B cell (primary cell): ENCODE measurements around the gene HADH. TPM values are rescaled to one million over a fixed set of nuclear protein-coding genes. Genes with fewer than 3 reads are reported as not detected.

Experiments
- ATAC-seq: fragments of 200-7000 bp; cut with Tn5 transposase; one replicate; pipeline ENCODE4 v1.10.0; 2021; ENCODE audit warnings: low read depth, mild to moderate bottlenecking, moderate number of reproducible peaks, moderate library complexity
- CTCF ChIA-PET: fragments of 350-600 bp; sonication (Branson Sonifier 250); formaldehyde crosslinking; loops from one replicate; lab custom pipeline; 2021; ENCODE audit warnings: antibody characterized with exemption, inconsistent platforms; lab: Charles Lee
- POLR2A ChIA-PET: fragments of 350-600 bp; sonication (Branson Sonifier 250); formaldehyde crosslinking; loops from one replicate; lab custom pipeline; 2021; ENCODE audit warnings: antibody characterized with exemption; lab: Charles Lee
- DNase-seq: peaks from one replicate; pipeline ENCODE4 v3.0.0; 2013
- H2AFZ ChIP-seq: 2 replicates; pipeline ENCODE4 v1.6.1; 2012; ENCODE audit warnings: mild to moderate bottlenecking, low read depth, low read length; ENCODE audit not compliant: insufficient read depth, poor library complexity, severe bottlenecking
- H3K27ac ChIP-seq, 2 donors: 1 replicate in 1 of 2; 2 replicates in 1 of 2; pipeline ENCODE4 v1.5.1; 2012 to 2013; ENCODE audit warnings: low read length in 2 of 2, mild to moderate bottlenecking in 2 of 2, moderate library complexity in 1 of 2
- H3K27me3 ChIP-seq, 4 experiments: fragments of 200-600 bp in 1 of 4; sonication (generic) in 1 of 4; replicated peaks in 1 of 4; 1 replicate in 2 of 4; 2 replicates in 2 of 4; pipeline versions ENCODE4 v1.6.1 to v1.7.0; 2013 to 2016; ENCODE audit warnings: low read length in 3 of 4, mild to moderate bottlenecking in 2 of 4, mixed read lengths in 1 of 4, moderate library complexity in 1 of 4; ENCODE audit not compliant: insufficient read depth in 4 of 4, control insufficient read depth in 3 of 4; ENCODE audit errors: control extremely low read depth in 1 of 4
- H3K36me3 ChIP-seq, 2 experiments: replicated peaks in 1 of 2; 1 replicate in 1 of 2; 2 replicates in 1 of 2; pipeline versions ENCODE4 v1.6.1 to v1.7.1; 2013; ENCODE audit warnings: low read length in 1 of 2; ENCODE audit not compliant: insufficient read depth in 2 of 2, control insufficient read depth in 1 of 2; ENCODE audit errors: control extremely low read depth in 1 of 2, extremely low read depth in 1 of 2
- H3K4me1 ChIP-seq, 2 donors: fragments of 200-600 bp in 1 of 2; sonication (generic) in 1 of 2; 1 replicate in 1 of 2; 2 replicates in 1 of 2; pipeline versions ENCODE4 v1.5.1 to v1.6.1; 2013 to 2017; ENCODE audit warnings: low read length in 2 of 2; ENCODE audit not compliant: control insufficient read depth in 2 of 2, insufficient read depth in 2 of 2
- H3K4me2 ChIP-seq: replicated peaks from 2 replicates; pipeline ENCODE3; 2012; ENCODE audit warnings: mild to moderate bottlenecking, low read depth, low read length; ENCODE audit not compliant: poor library complexity, severe bottlenecking
- H3K4me3 ChIP-seq, 5 experiments: fragments of 200-600 bp in 1 of 5; sonication (generic) in 1 of 5; 1 replicate in 3 of 5; 2 replicates in 2 of 5; pipeline versions ENCODE4 v1.5.1 to v1.7.0; 2011 to 2016; ENCODE audit warnings: low read length in 4 of 5, mild to moderate bottlenecking in 4 of 5, low read depth in 2 of 5, control low read depth in 1 of 5, moderate library complexity in 1 of 5; ENCODE audit not compliant: insufficient read depth in 1 of 5; ENCODE audit errors: control extremely low read depth in 1 of 5, extremely low read depth in 1 of 5
- H3K79me2 ChIP-seq: fragments of 200-600 bp; sonication (generic); one replicate; pipeline ENCODE4 v1.6.0; 2016; ENCODE audit warnings: low read length; ENCODE audit not compliant: control insufficient read depth, insufficient read depth
- H3K9ac ChIP-seq: fragments of 200-600 bp; sonication (generic); 2 replicates; pipeline ENCODE4 v1.6.1; 2017; ENCODE audit warnings: mild to moderate bottlenecking, low read length, moderate library complexity
- H3K9me3 ChIP-seq, 3 donors: one replicate each; pipeline versions ENCODE4 v1.6.1 to v1.7.1; 2013; ENCODE audit warnings: low read length in 2 of 3; ENCODE audit not compliant: control insufficient read depth in 2 of 3, insufficient read depth in 1 of 3; ENCODE audit errors: control extremely low read depth in 1 of 3
- H4K20me1 ChIP-seq: 2 replicates; pipeline ENCODE4 v1.6.0; 2012; ENCODE audit warnings: mild to moderate bottlenecking, low read length; ENCODE audit not compliant: insufficient read depth, control insufficient read depth, poor library complexity, severe bottlenecking
- H3K27ac Mint-ChIP-seq: one replicate; pipeline ENCODE4 v1.8.0; 2021; ENCODE audit warnings: mixed read lengths
- H3K27me3 Mint-ChIP-seq: one replicate; pipeline ENCODE4 v1.8.0; 2021; ENCODE audit warnings: mixed read lengths
- H3K4me1 Mint-ChIP-seq: one replicate; pipeline ENCODE4 v1.8.0; 2021; ENCODE audit warnings: mixed read lengths
- H3K4me3 Mint-ChIP-seq: one replicate; pipeline ENCODE4 v1.8.0; 2021; ENCODE audit warnings: mixed read lengths
- H3K9me3 Mint-ChIP-seq: one replicate; pipeline ENCODE4 v1.8.0; 2022; ENCODE audit warnings: mixed read lengths; ENCODE audit not compliant: insufficient read depth
- EZH2 ChIP-seq: IDR thresholded peaks from 2 replicates; pipeline ENCODE4 v1.6.1; 2012; ENCODE audit warnings: borderline replicate concordance, low read depth, mild to moderate bottlenecking, moderate library complexity, low read length; ENCODE audit not compliant: insufficient read depth, poor library complexity, severe bottlenecking
- WGBS: methylation state at CpG from one replicate; pipeline ENCODE4 v1.1.5; 2013; ENCODE audit warnings: missing lambda C conversion rate; ENCODE audit not compliant: insufficient coverage; 5-methylcytosine and 5-hydroxymethylcytosine counted together
- intact Hi-C: fragments of 100-400 bp; cut with micrococcal nuclease; formaldehyde crosslinking; loops from one replicate; pipeline ENCODE4 v1.10.0; 2022
- polyA plus RNA-seq: library from polyadenylated mRNA; depleted of rRNA; stranded (reverse); fragments of >200 nt; gene quantifications from 2 replicates; pipeline ENCODE4 v1.2.3, GENCODE V29; 2012
- total RNA-seq, 2 donors: library from RNA; stranded (reverse); fragments of 120-200 nt in 1 of 2; gene quantifications; 1 replicate in 1 of 2; 2 replicates in 1 of 2; pipeline versions ENCODE4 v1.2.3 to v1.2.4, GENCODE V29; 2013 to 2022
- TF ChIP-seq, protein P1 (sequence below): fragments of 200-600 bp; IDR thresholded peaks from one replicate; pipeline ENCODE4 v1.8.0; 2022; ENCODE audit warnings: antibody characterized with exemption, mild to moderate bottlenecking

Gene HADH
- total and polyA plus RNA-seq, 2 donors (not counting 1 experiment from before 2014, with no cell fraction given) = 21.9 to 26.1 TPM

DNA sequence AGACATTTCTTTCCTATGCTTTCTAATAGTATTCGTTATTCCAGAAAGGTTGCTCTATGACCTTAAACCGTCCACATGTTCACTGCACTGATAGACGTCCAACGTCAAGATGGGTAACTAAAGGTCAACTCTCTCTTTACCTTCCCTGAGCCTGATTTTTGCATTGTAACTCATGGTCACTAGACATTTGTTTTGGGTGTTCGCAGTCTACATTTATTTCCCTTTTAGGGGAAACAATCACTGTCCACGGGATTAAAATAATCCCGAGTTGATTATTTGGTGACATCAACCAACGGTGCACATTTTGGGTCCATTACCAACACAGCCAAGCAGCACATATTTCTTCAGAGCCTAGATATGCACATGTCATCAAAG, 540 bp upstream of the HADH start:
- H4K20me1 ChIP-seq = no peaks in the 10 kb centered on the region
- Mint-ChIP-seq H3K4me1 (peaks cover 42% of the 10 kb centered on the region), H3K27me3 (no peaks in the 10 kb centered on the region), H3K4me3 (peak overlapping the region; percentile 81), H3K9me3 (no peaks in the 10 kb centered on the region), H3K27ac (peak overlapping the region; percentile 82)
- peak overlapping the region; percentile 87 for H2AFZ ChIP-seq
- intact Hi-C loops = loop anchor here (1.0 to 10.0 kb wide), 5 partner anchors 58 to 1674 kb away; partner anchors contain the start of genes AIMP1, CYP2U1, OSTC and PAPSS1
- ATAC-seq (no peak), DNase-seq (no peak)
- H3K4me3 ChIP-seq = peak overlapping the region; percentile 43 to 87 (median 71)
- H3K27ac ChIP-seq = peak overlapping the region; percentile 29 to 82
- no peaks in the 10 kb centered on the region for H3K27me3 ChIP-seq
- H3K9ac ChIP-seq = peak overlapping the region; percentile 75
- TF ChIP-seq EZH2 = no peak
- TF ChIP-seq, protein P1, sequence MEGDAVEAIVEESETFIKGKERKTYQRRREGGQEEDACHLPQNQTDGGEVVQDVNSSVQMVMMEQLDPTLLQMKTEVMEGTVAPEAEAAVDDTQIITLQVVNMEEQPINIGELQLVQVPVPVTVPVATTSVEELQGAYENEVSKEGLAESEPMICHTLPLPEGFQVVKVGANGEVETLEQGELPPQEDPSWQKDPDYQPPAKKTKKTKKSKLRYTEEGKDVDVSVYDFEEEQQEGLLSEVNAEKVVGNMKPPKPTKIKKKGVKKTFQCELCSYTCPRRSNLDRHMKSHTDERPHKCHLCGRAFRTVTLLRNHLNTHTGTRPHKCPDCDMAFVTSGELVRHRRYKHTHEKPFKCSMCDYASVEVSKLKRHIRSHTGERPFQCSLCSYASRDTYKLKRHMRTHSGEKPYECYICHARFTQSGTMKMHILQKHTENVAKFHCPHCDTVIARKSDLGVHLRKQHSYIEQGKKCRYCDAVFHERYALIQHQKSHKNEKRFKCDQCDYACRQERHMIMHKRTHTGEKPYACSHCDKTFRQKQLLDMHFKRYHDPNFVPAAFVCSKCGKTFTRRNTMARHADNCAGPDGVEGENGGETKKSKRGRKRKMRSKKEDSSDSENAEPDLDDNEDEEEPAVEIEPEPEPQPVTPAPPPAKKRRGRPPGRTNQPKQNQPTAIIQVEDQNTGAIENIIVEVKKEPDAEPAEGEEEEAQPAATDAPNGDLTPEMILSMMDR = no peak
- peak overlapping the region; percentile 80 for H3K4me2 ChIP-seq
- H3K79me2 ChIP-seq = peaks cover 44% of the 10 kb centered on the region
- no peaks in the 10 kb centered on the region for H3K36me3 ChIP-seq
- no peaks in the 10 kb centered on the region for H3K9me3 ChIP-seq
- ChIA-PET CTCF (interaction anchor here (1.2 to 1.7 kb wide), 2 partner anchors 12 to 30 kb away, joined by 3 to 5 read pairs; no protein-coding TSS in a partner anchor), POLR2A (interaction anchor here (1.8 kb wide), 1 partner anchor 58 kb away, joined by 5 read pairs; the partner anchor contains the start of gene CYP2U1)
- WGBS = 5% methylated on average over 6 of the region's 8 CpGs
- peaks cover 26 to 40% of the 10 kb centered on the region in 2 donors for H3K4me1 ChIP-seq

- WGBS = 91% methylated on average over 2 of the region's 3 CpGs
- Mint-ChIP-seq H3K4me1 (peaks cover 61% of the 10 kb centered on the region), H3K9me3 (no peaks in the 10 kb centered on the region)
Measured at GRCh38 chr4:107991945-107992630, 2.4 kb downstream of the HADH start.

More at GRCh38 chr4:107991945-107992630, 2.4 kb downstream of the HADH start:
- Histone ChIP-seq H2AFZ (no peak overlapping the region), H3K27me3 (no peaks in the 10 kb centered on the region), H3K4me2 (peak overlapping the region; percentile 80), H4K20me1 (peaks cover 9% of the 10 kb centered on the region), H3K27ac (peak overlapping the region in 1 of 2 donors; percentile 50), H3K4me1 (peaks cover 35 to 46% of the 10 kb centered on the region in 2 donors), H3K4me3 (no peak overlapping the region), H3K9ac (no peak overlapping the region), H3K9me3 (no peaks in the 10 kb centered on the region), H3K36me3 (peaks cover 0 to 1% of the 10 kb centered on the region in 2 experiments), H3K79me2 (peaks cover 72% of the 10 kb centered on the region)
- no peak for TF ChIP-seq EZH2
- TF ChIP-seq, protein P1 = no peak
- no peaks in the 10 kb centered on the region for H3K27me3 Mint-ChIP-seq
- DNase-seq = no peak
- CTCF ChIA-PET = interaction anchor here (0.8 to 2.0 kb wide), 2 partner anchors 27 to 271 kb away, joined by 3 to 4 read pairs; no protein-coding TSS in a partner anchor
- ATAC-seq = no peak
- H3K27ac Mint-ChIP-seq = peak overlapping the region; percentile 39
- no peak overlapping the region for H3K4me3 Mint-ChIP-seq
- POLR2A ChIA-PET = no interaction called here
- intact Hi-C loops = no loop called here
